Esophagus squamous epithelium (tissue), 4 donors: Measurements from ENCODE around the gene ACHE.

Source experiments
- CTCF ChIP-seq, 6 experiments: fragments of 450-650 bp in 4 of 6; fragments of 200-600 bp in 2 of 6; sonication (generic) in 2 of 6; IDR thresholded peaks; one replicate each; pipeline ENCODE4 v1.5.1; 2016 to 2019; ENCODE audit warnings: antibody characterized with exemption in 6 of 6, mild to moderate bottlenecking in 4 of 6, moderate library complexity in 4 of 6
- POLR2A ChIP-seq, 4 donors: fragments of 450-650 bp; IDR thresholded peaks; one replicate each; pipeline ENCODE4 v1.6.1; 2017; ENCODE audit warnings: antibody characterized with exemption in 4 of 4, mild to moderate bottlenecking in 4 of 4, moderate library complexity in 3 of 4

DNA sequence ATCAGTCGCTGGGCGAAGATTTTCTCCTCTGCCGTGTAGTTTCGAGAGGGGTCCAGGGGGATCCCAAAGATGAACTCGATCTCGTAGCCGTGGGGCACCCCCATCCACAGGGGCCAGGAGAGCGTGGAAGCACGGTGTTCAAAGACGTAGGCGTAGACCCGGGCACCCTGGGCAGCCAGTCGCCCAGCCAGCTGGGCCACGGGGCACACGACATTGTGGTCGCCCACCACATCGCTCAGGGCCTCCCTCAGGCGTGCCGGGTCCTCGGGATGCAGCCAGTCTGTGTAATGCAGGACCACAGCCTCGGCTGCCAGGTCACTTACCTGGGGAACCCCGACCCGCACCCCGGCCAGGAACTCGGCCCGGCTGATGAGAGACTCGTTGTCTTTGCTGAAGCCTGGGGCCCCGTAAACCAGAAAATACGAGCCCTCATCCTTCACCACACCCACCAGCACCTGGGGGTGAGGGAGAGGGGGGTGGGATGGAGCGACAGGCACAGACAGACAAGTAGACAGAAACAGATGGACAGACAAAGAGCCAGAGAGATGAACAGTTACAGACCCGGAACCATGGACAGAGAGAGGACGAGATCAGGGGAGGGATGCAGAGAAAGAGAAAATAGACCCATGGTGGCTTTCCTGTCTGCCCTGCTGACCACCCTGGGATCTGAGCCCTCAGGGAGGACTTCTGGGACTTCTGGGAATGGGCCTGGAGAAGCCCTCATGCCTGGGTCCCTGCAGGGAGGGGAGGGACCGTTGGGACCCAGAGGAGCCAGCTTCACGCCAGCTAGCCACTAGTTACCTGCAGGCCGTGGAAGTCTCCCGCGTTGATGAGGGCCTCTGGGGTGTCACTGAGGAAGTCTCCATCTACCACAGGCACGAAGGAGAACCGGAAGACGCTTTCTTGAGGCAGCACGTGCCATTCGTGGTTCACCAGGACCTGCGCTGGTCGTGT, 3.0 kb downstream of the ACHE start:
- TF ChIP-seq CTCF (IDR thresholded peaks at IDR 0.05): no peak
- TF ChIP-seq POLR2A (IDR thresholded peaks at IDR 0.05): no peak
